Right atrium auricular region (tissue), 2 donors: ENCODE measurements around the gene GPR142. TPM values are rescaled to one million over a fixed set of nuclear protein-coding genes. Genes with fewer than 3 reads are reported as not detected.
A peak's percentile ranks its signal among the peaks of the same experiment; 100 is the strongest.

Source experiments
- DNase-seq: peaks from one replicate; pipeline ENCODE4 v3.0.0-alpha.2; 2019; ENCODE audit warnings: low spot score
- H3K27ac ChIP-seq, 2 donors: fragments of 200-600 bp; sonication (generic); 1 replicate in 1 of 2; 2 replicates in 1 of 2; pipeline ENCODE4 v1.5.1; 2016 to 2019
- H3K27me3 ChIP-seq, 2 donors: fragments of 200-600 bp; sonication (generic); one replicate each; pipeline versions ENCODE4 v1.5.1 to v1.6.0; 2017 to 2019
- H3K36me3 ChIP-seq: fragments of 200-600 bp; sonication (generic); one replicate; pipeline ENCODE4 v1.5.1; 2016
- H3K4me1 ChIP-seq, 2 donors: fragments of 200-600 bp; sonication (generic); one replicate each; pipeline versions ENCODE4 v1.5.1 to v1.6.0; 2017 to 2019
- H3K4me3 ChIP-seq, 2 donors: fragments of 200-600 bp; sonication (generic); 1 replicate in 1 of 2; 2 replicates in 1 of 2; pipeline ENCODE4 v1.5.1; 2017 to 2019; ENCODE audit warnings: mild to moderate bottlenecking in 1 of 2, moderate library complexity in 1 of 2
- H3K9me3 ChIP-seq, 2 donors: fragments of 200-600 bp; sonication (generic); one replicate each; pipeline ENCODE4 v1.5.1; 2019
- CTCF ChIP-seq, 2 donors: fragments of 200-600 bp; sonication (generic); IDR thresholded peaks; one replicate each; pipeline ENCODE4 v1.5.1; 2019; ENCODE audit warnings: antibody characterized with exemption in 2 of 2
- total RNA-seq, 2 donors: library from RNA; depleted of rRNA; stranded (reverse); fragments of >200 nt; gene quantifications; one replicate each; pipeline ENCODE4 v1.1.0, GENCODE V29; 2016

The GPR142 gene
- total RNA-seq, 2 donors from 2014 or later, result not detected

GRCh38 chr17:74362069-74362405 lies 5.3 kb upstream of the GPR142 start:
- Histone ChIP-seq H3K9me3 (no peaks in the 10 kb centered on the region), H3K27me3 (peaks cover 3 to 12% of the 10 kb centered on the region in 2 donors), H3K27ac (no peak overlapping the region), H3K4me1 (peaks cover 0 to 18% of the 10 kb centered on the region in 2 donors), H3K36me3 (no peaks in the 10 kb centered on the region), H3K4me3 (no peak overlapping the region)
- no peak for TF ChIP-seq CTCF (IDR thresholded peaks at IDR 0.05)
- no peak for DNase-seq

- Histone ChIP-seq H3K4me1 (peaks cover 0 to 12% of the 10 kb centered on the region in 2 donors), H3K27ac (no peak overlapping the region), H3K27me3 (peaks cover 0 to 6% of the 10 kb centered on the region in 2 donors), H3K36me3 (no peaks in the 10 kb centered on the region), H3K9me3 (no peaks in the 10 kb centered on the region), H3K4me3 (no peak overlapping the region)
- DNase-seq, result no peak
- no peak for TF ChIP-seq CTCF (IDR thresholded peaks at IDR 0.05)
These were observed 4.4 kb upstream of the GPR142 start for GRCh38 chr17:74362810-74363498.

- no peaks in the 10 kb centered on the region for H3K27me3 ChIP-seq
- TF ChIP-seq CTCF (IDR thresholded peaks at IDR 0.05), result peak; percentile 94 to 98
- no peak overlapping the region for H3K27ac ChIP-seq
- H3K9me3 ChIP-seq, result no peaks in the 10 kb centered on the region
- no peaks in the 10 kb centered on the region for H3K36me3 ChIP-seq
- H3K4me1 ChIP-seq, result peaks cover 0 to 14% of the 10 kb centered on the region in 2 donors
- no peak overlapping the region for H3K4me3 ChIP-seq
- DNase-seq, result peak; percentile 68
These were observed 1.2 kb downstream of the GPR142 start for GRCh38 chr17:74368341-74369081.

GRCh38 chr17:74369221-74369620 lies 1.9 kb downstream of the GPR142 start:
- H3K36me3 ChIP-seq, result no peaks in the 10 kb centered on the region
- DNase-seq, result no peak
- H3K4me1 ChIP-seq, result peaks cover 0 to 14% of the 10 kb centered on the region in 2 donors
- H3K27ac ChIP-seq, result no peak overlapping the region
- H3K4me3 ChIP-seq, result no peak overlapping the region
- no peaks in the 10 kb centered on the region for H3K9me3 ChIP-seq
- no peaks in the 10 kb centered on the region for H3K27me3 ChIP-seq
- no peak for TF ChIP-seq CTCF (IDR thresholded peaks at IDR 0.05)

- Histone ChIP-seq H3K36me3 (no peaks in the 10 kb centered on the region), H3K4me3 (no peak overlapping the region), H3K4me1 (peaks cover 0 to 14% of the 10 kb centered on the region in 2 donors), H3K27ac (no peak overlapping the region), H3K9me3 (no peaks in the 10 kb centered on the region), H3K27me3 (no peaks in the 10 kb centered on the region)
- no peak for DNase-seq
- no peak for TF ChIP-seq CTCF (IDR thresholded peaks at IDR 0.05)
These were observed 2.6 kb downstream of the GPR142 start for GRCh38 chr17:74369665-74370490.
